ENCODE data around the gene CNIH3.

DNA sequence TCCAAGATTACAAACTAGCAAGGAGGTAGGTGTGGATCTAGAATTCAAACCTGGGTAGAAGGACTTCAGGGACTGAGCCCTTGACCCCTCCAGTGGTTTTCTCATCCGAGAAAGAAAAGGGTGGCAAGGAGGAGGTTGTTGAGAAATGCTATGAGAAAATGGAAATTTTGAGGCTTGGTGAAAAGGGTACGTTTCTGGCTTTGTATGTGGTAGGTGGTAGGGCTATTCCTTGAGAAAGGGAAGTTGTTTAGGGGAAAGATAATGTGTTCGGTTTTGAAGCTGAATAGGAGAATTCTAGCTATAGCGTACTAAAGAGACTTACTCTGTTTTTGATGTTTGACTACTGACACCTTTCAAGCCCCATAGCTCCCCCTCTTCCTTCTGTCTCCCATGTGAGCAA lies 133.8 kb downstream of the CNIH3 start:
- TF ChIP-seq, protein P1, sequence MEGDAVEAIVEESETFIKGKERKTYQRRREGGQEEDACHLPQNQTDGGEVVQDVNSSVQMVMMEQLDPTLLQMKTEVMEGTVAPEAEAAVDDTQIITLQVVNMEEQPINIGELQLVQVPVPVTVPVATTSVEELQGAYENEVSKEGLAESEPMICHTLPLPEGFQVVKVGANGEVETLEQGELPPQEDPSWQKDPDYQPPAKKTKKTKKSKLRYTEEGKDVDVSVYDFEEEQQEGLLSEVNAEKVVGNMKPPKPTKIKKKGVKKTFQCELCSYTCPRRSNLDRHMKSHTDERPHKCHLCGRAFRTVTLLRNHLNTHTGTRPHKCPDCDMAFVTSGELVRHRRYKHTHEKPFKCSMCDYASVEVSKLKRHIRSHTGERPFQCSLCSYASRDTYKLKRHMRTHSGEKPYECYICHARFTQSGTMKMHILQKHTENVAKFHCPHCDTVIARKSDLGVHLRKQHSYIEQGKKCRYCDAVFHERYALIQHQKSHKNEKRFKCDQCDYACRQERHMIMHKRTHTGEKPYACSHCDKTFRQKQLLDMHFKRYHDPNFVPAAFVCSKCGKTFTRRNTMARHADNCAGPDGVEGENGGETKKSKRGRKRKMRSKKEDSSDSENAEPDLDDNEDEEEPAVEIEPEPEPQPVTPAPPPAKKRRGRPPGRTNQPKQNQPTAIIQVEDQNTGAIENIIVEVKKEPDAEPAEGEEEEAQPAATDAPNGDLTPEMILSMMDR (IDR thresholded peaks at IDR 0.05) = no peak
- TF ChIP-seq EP300 (IDR thresholded peaks at IDR 0.05) = no peak

All from upper lobe of left lung (tissue), 4 donors.